Nephron (organoid): ENCODE measurements around the gene SH3RF3.

Experiments used
- H3K27ac Mint-ChIP-seq, 3 experiments: 2 replicates each; pipeline ENCODE4 v1.8.0; 2020; ENCODE audit warnings: mixed read lengths in 3 of 3, mild to moderate bottlenecking in 2 of 3, moderate library complexity in 1 of 3
- H3K27me3 Mint-ChIP-seq: 2 replicates; pipeline ENCODE4 v1.8.0; 2021; ENCODE audit warnings: low read depth, mild to moderate bottlenecking, moderate library complexity, mixed read lengths
- H3K36me3 Mint-ChIP-seq: 2 replicates; pipeline ENCODE4 v1.8.0; 2020; ENCODE audit warnings: low read depth, mixed read lengths
- H3K4me1 Mint-ChIP-seq: 2 replicates; pipeline ENCODE4 v1.8.0; 2020; ENCODE audit warnings: mixed read lengths
- H3K4me3 Mint-ChIP-seq, 3 experiments: 2 replicates each; pipeline ENCODE4 v1.8.0; 2020; ENCODE audit warnings: mild to moderate bottlenecking in 3 of 3, mixed read lengths in 3 of 3, moderate library complexity in 2 of 3
- H3K9me3 Mint-ChIP-seq: 2 replicates; pipeline ENCODE4 v1.8.0; 2020; ENCODE audit warnings: mixed read lengths
- TF ChIP-seq, protein P1 (sequence below), 3 experiments: fragments of 200-600 bp; sonication (generic); IDR thresholded peaks; one replicate each; pipeline ENCODE4 v1.5.0; 2021; ENCODE audit warnings: antibody characterized with exemption in 3 of 3; ENCODE audit not compliant: unreplicated experiment in 3 of 3

SH3RF3 gene

DNA sequence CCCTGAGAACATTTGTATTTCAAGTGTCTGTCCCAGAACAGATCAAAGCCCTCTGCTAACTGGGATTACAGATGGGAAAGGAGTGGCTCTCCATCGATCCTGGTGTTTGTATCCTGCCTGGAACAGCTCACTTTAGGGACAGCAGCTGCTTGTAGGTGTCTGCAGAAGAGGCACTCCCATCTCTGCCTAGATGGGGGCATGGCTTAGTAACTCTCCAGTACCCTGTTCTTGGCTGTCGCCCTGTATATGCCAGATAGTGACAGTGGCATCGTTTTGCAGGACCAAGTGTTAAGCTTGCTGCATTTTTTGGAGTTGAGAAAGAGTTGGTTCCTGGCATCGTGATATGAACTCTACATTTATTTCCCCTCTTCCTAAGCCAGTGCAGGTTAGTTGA, 189.9 kb downstream of the SH3RF3 start:
- Mint-ChIP-seq H3K36me3 (peaks cover 4% of the 10 kb centered on the region), H3K4me1 (peaks cover 89% of the 10 kb centered on the region), H3K27ac (peak overlapping the region; percentile 85 to 99 (median 97)), H3K27me3 (peaks cover 39% of the 10 kb centered on the region), H3K4me3 (peak overlapping the region; percentile 2 to 69 (median 8)), H3K9me3 (no peaks in the 10 kb centered on the region)
- TF ChIP-seq, protein P1, sequence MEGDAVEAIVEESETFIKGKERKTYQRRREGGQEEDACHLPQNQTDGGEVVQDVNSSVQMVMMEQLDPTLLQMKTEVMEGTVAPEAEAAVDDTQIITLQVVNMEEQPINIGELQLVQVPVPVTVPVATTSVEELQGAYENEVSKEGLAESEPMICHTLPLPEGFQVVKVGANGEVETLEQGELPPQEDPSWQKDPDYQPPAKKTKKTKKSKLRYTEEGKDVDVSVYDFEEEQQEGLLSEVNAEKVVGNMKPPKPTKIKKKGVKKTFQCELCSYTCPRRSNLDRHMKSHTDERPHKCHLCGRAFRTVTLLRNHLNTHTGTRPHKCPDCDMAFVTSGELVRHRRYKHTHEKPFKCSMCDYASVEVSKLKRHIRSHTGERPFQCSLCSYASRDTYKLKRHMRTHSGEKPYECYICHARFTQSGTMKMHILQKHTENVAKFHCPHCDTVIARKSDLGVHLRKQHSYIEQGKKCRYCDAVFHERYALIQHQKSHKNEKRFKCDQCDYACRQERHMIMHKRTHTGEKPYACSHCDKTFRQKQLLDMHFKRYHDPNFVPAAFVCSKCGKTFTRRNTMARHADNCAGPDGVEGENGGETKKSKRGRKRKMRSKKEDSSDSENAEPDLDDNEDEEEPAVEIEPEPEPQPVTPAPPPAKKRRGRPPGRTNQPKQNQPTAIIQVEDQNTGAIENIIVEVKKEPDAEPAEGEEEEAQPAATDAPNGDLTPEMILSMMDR (IDR thresholded peaks at IDR 0.05; ENCODE audit: unreplicated experiment in 3 of 3): no peak

DNA sequence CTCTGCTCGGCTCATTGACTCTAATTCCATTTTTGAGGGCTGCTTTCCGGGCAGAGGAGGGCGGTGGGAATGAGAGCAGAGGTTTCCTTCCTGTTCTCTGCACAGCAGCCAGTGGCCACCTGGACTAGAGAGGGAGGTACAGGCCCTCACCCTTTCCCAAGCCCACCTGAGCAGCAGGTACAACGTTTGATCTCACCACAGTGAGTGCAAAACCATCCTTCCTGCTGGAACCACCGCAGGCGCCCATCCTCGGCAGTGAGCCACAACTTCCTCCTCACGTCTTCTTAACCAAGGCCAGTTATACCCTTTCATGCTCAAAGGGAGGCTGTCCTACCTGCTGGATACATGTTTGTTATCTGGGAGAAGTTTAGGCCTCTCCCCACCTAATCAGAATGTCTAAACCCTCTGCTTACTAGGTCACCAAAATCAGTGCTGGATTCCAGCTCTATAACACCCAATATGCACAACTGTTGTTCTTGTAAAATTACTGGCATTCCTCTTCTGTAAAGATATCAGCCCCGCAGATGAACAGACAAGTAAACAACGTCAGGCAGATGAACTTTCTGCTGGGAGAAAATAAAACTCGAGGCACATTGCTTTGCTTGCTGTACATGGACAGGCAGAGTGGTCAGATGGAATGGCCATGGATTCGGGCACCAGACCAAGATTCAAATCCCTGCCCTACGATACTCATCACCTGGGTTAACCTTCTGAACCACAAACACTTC, 191.4 kb downstream of the SH3RF3 start:
- peak overlapping the region in 1 of 3 experiments; percentile 52 for H3K4me3 Mint-ChIP-seq
- H3K27ac Mint-ChIP-seq: peak overlapping the region in 2 of 3 experiments; percentile 65 to 99
- peaks cover 4% of the 10 kb centered on the region for H3K36me3 Mint-ChIP-seq
- TF ChIP-seq, protein P1 (IDR thresholded peaks at IDR 0.05; ENCODE audit: unreplicated experiment in 3 of 3): no peak
- H3K4me1 Mint-ChIP-seq: peaks cover 92% of the 10 kb centered on the region
- peaks cover 31% of the 10 kb centered on the region for H3K27me3 Mint-ChIP-seq
- no peaks in the 10 kb centered on the region for H3K9me3 Mint-ChIP-seq

DNA sequence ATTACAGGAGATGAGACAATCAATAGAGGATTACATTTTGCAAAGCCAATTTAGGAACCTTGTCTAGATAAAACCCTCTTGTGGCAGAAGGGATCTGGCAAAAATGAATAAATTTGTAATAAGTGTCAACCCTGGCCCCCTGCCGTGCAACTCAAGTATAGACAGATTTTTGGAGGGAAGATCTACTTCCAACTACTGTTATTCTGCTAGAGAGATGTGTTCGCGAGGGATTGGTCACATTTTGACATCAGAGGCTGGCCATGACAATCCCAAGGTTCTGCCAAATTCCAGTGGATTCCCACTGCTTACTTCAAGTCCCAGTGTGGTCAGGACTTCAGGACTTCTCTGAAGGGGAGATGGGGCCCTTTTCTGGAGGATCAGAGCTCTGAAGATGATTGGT, 192.6 kb downstream of the SH3RF3 start:
- Mint-ChIP-seq H3K4me1 (peaks cover 97% of the 10 kb centered on the region), H3K4me3 (peak overlapping the region in 1 of 3 experiments; percentile 14), H3K36me3 (peaks cover 4% of the 10 kb centered on the region), H3K27me3 (peaks cover 21% of the 10 kb centered on the region), H3K9me3 (no peaks in the 10 kb centered on the region), H3K27ac (peak overlapping the region; percentile 81 to 99 (median 86))
- TF ChIP-seq, protein P1 (IDR thresholded peaks at IDR 0.05; ENCODE audit: unreplicated experiment in 3 of 3): no peak

DNA sequence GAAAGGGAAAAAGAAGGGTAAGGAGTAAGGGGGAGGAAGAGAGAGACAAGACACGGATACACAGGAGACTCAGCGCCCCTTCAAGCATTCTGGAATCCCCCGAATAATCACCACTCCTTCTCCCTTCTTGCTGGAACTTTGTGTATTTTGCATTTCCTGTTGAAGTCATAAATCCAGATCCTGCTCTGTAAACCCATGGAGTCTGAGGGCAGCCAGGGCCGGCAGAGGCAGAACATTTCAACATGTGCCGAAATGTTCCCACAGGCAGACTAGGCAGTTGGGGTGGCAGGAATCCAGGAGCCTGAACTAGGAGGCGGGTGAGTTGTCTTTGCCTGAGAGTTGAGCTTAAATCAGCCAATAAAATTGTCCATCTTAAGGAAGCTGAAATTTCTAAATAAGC, 193.1 kb downstream of the SH3RF3 start:
- Mint-ChIP-seq H3K36me3 (peaks cover 4% of the 10 kb centered on the region), H3K4me1 (peaks cover 97% of the 10 kb centered on the region), H3K27ac (peak overlapping the region; percentile 81 to 99 (median 86)), H3K27me3 (peaks cover 19% of the 10 kb centered on the region), H3K9me3 (no peaks in the 10 kb centered on the region), H3K4me3 (peak overlapping the region in 2 of 3 experiments; percentile 28 to 52)
- TF ChIP-seq, protein P1 (IDR thresholded peaks at IDR 0.05; ENCODE audit: unreplicated experiment in 3 of 3): no peak

DNA sequence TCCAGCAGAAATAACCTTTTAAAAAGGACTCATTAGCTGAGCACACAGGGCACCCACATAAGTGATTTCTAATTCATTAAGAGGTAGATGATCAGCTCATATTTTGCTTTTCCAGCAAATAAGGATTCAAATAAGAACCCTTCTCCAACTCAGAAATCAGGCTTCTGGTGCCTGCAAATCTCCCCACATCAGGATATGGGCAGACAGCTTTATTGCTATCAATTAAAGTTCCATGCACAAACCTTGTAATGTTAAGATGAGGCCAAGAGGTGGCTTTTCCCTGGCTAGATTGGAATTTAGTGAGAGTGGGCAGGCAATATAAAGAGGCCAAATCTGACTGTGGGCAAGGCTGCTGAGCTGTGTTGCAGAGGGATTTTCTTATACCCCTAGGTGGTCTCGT, 193.6 kb downstream of the SH3RF3 start:
- Mint-ChIP-seq H3K4me1 (peaks cover 95% of the 10 kb centered on the region), H3K27me3 (peaks cover 15% of the 10 kb centered on the region), H3K36me3 (peaks cover 4% of the 10 kb centered on the region), H3K9me3 (no peaks in the 10 kb centered on the region), H3K27ac (peak overlapping the region; percentile 81 to 99 (median 86)), H3K4me3 (peak overlapping the region in 1 of 3 experiments; percentile 11)
- TF ChIP-seq, protein P1 (IDR thresholded peaks at IDR 0.05; ENCODE audit: unreplicated experiment in 3 of 3): no peak

DNA sequence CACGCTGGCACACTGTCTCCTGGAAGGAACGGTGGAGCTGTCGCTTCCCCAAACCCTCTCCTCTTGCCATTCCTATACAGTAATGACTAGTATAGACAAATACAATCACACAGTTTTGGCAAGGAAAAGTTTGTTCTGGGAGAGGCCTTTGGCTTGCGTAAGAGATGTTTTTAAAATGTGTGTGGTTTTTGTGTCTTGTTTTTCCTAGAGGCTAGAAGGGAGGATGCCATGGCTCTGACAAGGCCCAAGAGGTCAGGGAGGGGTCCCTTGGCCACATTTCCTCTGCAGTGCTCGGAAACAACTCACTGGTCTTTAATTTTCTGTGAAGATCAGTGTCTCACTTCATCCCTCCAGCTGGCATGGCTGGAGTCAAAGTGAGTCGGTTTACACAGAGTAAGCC, 195.9 kb downstream of the SH3RF3 start:
- TF ChIP-seq, protein P1 (IDR thresholded peaks at IDR 0.05; ENCODE audit: unreplicated experiment in 3 of 3): no peak
- peak overlapping the region in 2 of 3 experiments; percentile 57 to 92 for H3K27ac Mint-ChIP-seq
- H3K27me3 Mint-ChIP-seq: peaks cover 6% of the 10 kb centered on the region
- peaks cover 93% of the 10 kb centered on the region for H3K4me1 Mint-ChIP-seq
- peaks cover 4% of the 10 kb centered on the region for H3K36me3 Mint-ChIP-seq
- H3K9me3 Mint-ChIP-seq: peaks cover 7% of the 10 kb centered on the region
- peak overlapping the region in 1 of 3 experiments; percentile 37 for H3K4me3 Mint-ChIP-seq
